ENCODE measurements around the gene AVPI1. TPM values are rescaled to one million over a fixed set of nuclear protein-coding genes. Genes with fewer than 3 reads are reported as not detected.

Gene AVPI1
- total RNA-seq, 4 donors from 2014 or later, result 7.7 to 21.7 (median 15.4) TPM

DNA sequence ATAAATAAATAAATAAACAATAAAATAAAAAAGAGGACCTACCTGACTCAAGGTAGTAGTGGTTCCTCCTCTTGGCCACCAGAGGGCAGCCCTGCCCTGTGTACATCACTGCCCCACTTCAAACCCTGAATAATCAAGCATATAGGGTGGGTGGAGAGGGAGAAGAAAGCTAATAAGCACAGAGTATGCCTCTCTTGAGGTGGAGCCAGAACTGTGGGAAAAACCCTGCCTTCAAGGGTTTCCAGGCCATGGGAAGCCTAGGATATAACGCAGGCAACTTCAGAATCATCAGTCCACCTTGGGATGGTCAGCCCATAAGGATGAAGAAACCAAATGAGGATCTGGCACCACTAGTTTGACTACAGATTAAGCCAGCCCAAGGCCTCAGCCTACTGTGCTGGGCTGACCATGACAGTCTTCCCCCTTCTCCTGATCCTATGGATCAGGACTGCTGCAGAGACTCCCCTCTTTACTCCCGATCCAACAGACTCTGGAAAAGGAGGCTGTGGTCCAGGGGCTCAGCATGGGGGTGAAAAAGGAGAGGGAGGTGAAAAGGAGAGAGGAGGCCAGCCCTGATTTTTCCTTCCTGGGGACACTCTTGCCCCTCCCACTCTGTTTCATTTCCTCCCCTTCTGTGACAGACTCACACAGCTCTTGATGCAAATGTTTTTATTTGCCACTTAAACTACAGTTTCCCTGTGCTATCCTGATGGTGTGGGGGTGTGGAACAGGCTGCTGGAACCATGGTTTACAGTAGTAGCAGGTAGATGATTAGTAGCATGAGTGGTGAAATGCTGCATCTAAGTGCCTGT lies 10.1 kb downstream of the AVPI1 start:
- WGBS, 2 donors, result 95% methylated on average over 2 of the region's 2 CpGs; no CpG with 5 or more reads in 1 of the 2 donors
- Histone ChIP-seq H3K27me3 (no peaks in the 10 kb centered on the region), H3K4me3 (no peak overlapping the region), H3K4me1 (peaks cover 0 to 9% (median under 1%) of the 10 kb centered on the region in 3 donors), H3K27ac (peak overlapping the region in 2 of 4 donors; percentile 2 to 12), H3K36me3 (peaks cover 14 to 79% (median 39%) of the 10 kb centered on the region in 3 donors), H3K9me3 (no peaks in the 10 kb centered on the region)
- intact Hi-C loops (cut with DNase I), result loop anchor here (10.0 kb wide), 1 partner anchor 58 kb away; the partner anchor contains the start of gene ZFYVE27
- no peak for DNase-seq
- TF ChIP-seq POLR2A (IDR thresholded peaks at IDR 0.05), result no peak
- TF ChIP-seq, protein P1, sequence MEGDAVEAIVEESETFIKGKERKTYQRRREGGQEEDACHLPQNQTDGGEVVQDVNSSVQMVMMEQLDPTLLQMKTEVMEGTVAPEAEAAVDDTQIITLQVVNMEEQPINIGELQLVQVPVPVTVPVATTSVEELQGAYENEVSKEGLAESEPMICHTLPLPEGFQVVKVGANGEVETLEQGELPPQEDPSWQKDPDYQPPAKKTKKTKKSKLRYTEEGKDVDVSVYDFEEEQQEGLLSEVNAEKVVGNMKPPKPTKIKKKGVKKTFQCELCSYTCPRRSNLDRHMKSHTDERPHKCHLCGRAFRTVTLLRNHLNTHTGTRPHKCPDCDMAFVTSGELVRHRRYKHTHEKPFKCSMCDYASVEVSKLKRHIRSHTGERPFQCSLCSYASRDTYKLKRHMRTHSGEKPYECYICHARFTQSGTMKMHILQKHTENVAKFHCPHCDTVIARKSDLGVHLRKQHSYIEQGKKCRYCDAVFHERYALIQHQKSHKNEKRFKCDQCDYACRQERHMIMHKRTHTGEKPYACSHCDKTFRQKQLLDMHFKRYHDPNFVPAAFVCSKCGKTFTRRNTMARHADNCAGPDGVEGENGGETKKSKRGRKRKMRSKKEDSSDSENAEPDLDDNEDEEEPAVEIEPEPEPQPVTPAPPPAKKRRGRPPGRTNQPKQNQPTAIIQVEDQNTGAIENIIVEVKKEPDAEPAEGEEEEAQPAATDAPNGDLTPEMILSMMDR (IDR thresholded peaks at IDR 0.05), result peak; percentile 52 to 90 (median 83)

DNA sequence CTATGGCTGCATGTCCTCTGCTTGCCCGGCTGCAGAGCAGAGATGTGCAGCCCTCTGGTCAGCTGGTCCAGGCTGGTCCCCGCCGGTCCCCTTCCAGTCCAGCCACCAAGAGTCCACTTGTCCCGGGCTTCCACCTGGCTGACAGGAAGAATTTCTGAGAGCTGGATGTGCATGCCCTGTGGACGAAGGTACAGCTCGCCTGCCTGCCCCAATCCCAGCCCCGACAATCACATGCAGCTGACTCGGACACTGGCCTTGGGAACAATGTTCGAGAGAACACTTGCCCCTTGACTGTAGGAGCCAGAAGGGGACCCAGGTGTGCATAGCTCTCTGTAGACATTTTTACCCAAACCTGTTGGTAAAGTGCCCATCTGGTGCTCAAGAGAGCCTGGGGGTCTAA lies 11.8 kb downstream of the AVPI1 start:
- no peak for DNase-seq
- H3K4me3 ChIP-seq, result no peak overlapping the region
- intact Hi-C loops (cut with DNase I), result loop anchor here (10.0 kb wide), 1 partner anchor 60 kb away; the partner anchor contains the start of gene ZFYVE27
- no peaks in the 10 kb centered on the region for H3K27me3 ChIP-seq
- H3K27ac ChIP-seq, result no peak overlapping the region
- peaks cover 0 to 6% (median 0%) of the 10 kb centered on the region in 3 donors for H3K4me1 ChIP-seq
- peaks cover 14 to 96% (median 39%) of the 10 kb centered on the region in 3 donors for H3K36me3 ChIP-seq
- no peaks in the 10 kb centered on the region for H3K9me3 ChIP-seq
- TF ChIP-seq, protein P1 (IDR thresholded peaks at IDR 0.05), result no peak
- no peak for TF ChIP-seq POLR2A (IDR thresholded peaks at IDR 0.05)
- WGBS, 2 donors, result 79 to 91% methylated on average over 4 to 5 of the region's 9 CpGs

DNA sequence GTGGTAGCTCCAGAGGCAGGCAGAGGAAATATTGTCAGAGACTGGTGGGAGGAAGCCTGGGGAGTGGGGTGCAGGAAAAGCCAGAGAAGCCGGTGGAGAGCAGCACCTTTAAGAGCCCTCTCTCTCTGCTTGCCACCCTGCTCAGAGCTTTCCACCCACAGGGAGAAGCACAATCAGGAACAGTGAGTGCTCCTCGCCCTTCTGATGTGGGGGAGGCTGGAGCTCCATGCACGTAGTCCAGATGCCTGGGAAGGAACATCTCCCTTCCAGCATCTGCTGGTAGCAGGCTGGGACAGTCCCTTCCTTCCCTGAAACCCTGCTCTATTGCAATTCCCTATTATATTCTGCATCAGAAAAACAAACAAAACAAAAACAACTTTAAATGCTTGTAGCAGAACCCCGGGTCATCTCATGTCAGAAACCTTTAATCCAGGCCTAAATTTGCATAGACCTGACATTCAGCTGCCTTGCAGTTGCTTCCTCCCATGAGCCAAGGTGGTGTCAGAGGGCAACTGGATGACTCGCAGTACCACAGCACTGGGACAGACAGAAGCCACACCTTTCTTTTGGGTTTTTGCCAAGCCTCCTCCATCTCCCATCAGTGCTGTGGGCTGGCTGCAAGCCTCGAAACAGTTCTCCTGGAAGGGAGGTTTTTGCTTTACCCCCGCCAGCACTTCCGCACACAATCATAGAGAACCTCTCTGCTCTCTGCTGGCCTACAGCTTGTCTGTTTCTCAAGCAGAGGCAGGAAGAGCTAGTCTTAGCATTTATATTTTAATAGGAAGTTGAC lies 13.1 kb downstream of the AVPI1 start:
- TF ChIP-seq POLR2A (IDR thresholded peaks at IDR 0.05), result no peak
- TF ChIP-seq, protein P1 (IDR thresholded peaks at IDR 0.05), result no peak
- H3K9me3 ChIP-seq, result no peaks in the 10 kb centered on the region
- WGBS, 2 donors, result 58 to 66% methylated on average over 6 to 8 of the region's 8 CpGs
- no peak overlapping the region for H3K4me3 ChIP-seq
- H3K27me3 ChIP-seq, result no peaks in the 10 kb centered on the region
- peaks cover 14 to 98% (median 42%) of the 10 kb centered on the region in 3 donors for H3K36me3 ChIP-seq
- DNase-seq, result no peak
- H3K27ac ChIP-seq, result no peak overlapping the region
- peaks cover 0 to 6% (median 0%) of the 10 kb centered on the region in 3 donors for H3K4me1 ChIP-seq
- intact Hi-C loops (cut with DNase I), result loop anchor here (10.0 kb wide), 1 partner anchor 61 kb away; the partner anchor contains the start of gene ZFYVE27

DNA sequence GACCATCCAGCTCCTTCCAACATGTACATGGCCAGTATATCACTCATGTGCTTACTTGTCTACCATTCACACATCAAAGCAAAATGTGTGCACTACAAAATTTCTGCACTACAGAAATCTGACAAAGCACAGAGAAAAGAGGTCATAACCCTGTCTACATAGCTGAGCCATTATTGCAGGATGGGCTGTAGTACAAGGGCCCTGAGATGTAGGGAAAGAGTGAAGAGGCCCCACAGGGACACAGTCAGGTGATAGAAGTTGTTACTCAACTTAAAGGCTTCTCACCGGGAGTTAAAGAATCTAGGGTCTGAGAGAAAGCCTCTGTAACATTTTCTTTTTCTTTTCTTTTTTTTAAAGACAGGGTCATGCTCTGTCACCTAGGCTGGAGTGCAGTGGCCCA lies 17.5 kb downstream of the AVPI1 start:
- intact Hi-C loops (cut with DNase I), result no loop called here
- Histone ChIP-seq H3K36me3 (peaks cover 14 to 98% (median 28%) of the 10 kb centered on the region in 3 donors), H3K27ac (no peak overlapping the region), H3K4me1 (no peaks in the 10 kb centered on the region), H3K9me3 (no peaks in the 10 kb centered on the region), H3K27me3 (no peaks in the 10 kb centered on the region), H3K4me3 (no peak overlapping the region)
- TF ChIP-seq, protein P1 (IDR thresholded peaks at IDR 0.05), result no peak
- TF ChIP-seq POLR2A (IDR thresholded peaks at IDR 0.05), result no peak
- WGBS, 2 donors, result 75 to 100% methylated on average over 1 of the region's 1 CpG
- DNase-seq, result no peak
